ENCODE results near the gene CPNE5.

CPNE5 gene

GRCh38 chr6:36834576-36835341 is 4.5 kb downstream of the CPNE5 start:
- DNase-seq (ENCODE audit: low spot score) = no peak

GRCh38 chr6:36833182-36833789 is 6.0 kb downstream of the CPNE5 start:
- DNase-seq (ENCODE audit: low spot score) = no peak

DNA sequence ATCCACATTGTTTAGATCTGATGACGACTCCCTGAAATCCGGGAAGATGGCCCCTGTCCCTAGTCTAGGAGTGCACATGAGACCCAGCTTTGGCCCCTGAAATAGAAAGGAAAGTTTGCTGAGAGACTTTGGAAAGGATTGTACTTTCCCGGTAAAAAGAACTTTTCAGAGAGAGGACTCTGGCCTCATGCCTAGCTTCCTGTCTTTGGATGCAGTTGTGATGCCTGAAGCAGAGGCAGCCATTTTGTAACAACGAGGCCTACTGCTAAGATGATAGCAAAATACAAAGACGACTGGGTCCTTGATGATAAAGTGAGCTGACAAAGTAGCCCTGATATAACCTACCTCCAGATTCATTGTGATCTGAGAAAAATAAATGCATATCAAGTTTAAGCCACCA is 6.9 kb downstream of the CPNE5 start:
- DNase-seq (ENCODE audit: low spot score) = no peak

GRCh38 chr6:36830577-36830976 is 8.7 kb downstream of the CPNE5 start:
- no peak for DNase-seq (ENCODE audit: low spot score)

GRCh38 chr6:36829919-36830544 is 9.2 kb downstream of the CPNE5 start:
- DNase-seq (ENCODE audit: low spot score) = peak; percentile 61

DNA sequence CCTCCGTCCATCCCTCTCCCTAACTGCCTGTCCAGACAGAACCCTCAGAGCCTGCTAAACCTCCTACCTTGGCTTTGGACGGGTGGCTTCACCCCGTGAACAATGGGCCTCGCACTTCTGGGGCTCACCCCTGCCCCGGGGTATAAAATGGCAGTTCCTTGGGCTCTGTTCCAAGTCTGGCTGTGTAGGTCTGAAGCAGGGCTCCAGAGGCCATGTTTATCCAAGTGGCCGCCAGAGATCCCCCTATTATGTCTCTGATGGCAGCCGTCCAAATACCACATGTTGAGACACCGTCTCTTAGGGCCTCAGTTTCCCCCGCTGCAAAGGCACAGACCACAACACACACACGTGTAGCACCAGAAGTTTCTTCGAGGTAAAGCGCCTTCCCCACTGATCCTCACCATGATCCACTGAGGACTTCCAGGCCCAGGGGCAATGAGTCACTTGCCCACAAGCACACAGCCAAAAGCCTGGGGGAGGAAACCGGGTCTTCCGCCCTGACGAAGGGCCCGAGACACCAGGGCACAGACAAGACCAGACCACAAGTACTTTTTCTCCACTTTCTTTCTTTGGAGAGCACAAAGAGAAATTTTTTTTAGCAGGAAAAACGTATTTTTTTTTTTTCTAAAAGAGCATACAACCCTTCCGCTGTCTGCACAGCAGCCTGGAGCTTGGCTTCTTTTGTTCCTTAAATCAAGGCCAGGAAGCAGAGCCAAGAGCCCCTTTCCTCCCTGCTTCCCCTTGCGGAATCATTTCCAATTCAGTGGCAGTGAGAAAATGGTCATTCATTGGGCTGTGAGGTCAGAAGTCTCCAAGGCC is 11.8 kb downstream of the CPNE5 start:
- DNase-seq (ENCODE audit: low spot score) = no peak

DNA sequence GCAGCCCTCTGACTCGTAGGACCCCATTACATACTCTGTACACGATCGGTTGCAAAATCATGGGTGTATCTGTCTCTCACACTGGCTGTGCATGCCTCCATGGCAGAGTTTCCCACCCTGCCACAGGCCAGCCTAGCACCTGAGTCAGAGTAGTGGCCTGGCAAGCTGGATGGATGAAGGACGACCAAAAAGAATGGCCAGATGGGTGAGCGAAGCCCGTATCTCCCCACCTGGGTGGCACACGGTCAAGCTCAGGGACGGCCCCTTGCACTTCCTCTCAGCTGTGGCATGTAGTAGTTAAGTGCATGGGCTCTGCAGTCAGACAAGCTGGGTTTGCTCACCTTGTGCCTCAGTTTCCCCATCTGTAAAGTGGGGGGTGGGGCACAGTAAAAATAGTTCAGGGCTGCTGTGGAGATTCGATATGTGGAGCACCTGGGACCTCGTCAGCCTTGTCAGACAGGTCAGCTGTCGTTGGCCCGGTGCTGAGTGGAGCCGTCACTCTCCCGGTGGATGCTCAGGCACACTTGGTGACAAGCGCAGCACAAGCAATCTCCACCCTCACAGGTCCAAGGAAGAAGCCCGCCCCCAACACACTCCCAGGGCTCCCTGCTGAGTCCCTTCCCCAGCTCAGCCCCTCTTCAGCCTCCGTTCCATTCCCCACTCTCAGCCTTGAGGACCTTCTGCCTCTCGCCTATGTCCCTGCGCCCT is 12.6 kb downstream of the CPNE5 start:
- DNase-seq (ENCODE audit: low spot score) = no peak

GRCh38 chr6:36825994-36826393 is 13.2 kb downstream of the CPNE5 start:
- DNase-seq (ENCODE audit: low spot score) = no peak

DNA sequence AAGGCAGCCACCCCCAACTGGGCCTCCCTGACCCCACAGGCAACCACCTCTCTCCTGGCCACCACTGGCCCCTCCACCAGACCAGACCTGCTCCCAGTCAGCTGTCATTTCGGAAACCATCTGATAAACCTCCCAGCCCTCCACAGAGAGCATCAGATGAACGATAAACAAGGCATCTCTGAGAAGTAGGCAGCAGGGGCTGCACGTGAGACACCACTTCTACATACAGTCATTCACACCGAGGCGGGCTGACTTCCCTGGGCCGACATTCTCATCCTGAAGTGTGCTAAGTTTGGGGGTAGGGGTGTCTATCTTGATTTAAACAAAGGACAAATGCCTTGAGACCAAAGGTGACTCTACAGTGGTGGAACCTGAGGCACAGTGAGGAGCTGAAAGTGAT is 13.8 kb downstream of the CPNE5 start:
- DNase-seq (ENCODE audit: low spot score) = no peak

- no peak for DNase-seq (ENCODE audit: low spot score)
Measured at GRCh38 chr6:36824253-36824652, 15.0 kb downstream of the CPNE5 start.

GRCh38 chr6:36823421-36824096 is 15.7 kb downstream of the CPNE5 start:
- no peak for DNase-seq (ENCODE audit: low spot score)

DNA sequence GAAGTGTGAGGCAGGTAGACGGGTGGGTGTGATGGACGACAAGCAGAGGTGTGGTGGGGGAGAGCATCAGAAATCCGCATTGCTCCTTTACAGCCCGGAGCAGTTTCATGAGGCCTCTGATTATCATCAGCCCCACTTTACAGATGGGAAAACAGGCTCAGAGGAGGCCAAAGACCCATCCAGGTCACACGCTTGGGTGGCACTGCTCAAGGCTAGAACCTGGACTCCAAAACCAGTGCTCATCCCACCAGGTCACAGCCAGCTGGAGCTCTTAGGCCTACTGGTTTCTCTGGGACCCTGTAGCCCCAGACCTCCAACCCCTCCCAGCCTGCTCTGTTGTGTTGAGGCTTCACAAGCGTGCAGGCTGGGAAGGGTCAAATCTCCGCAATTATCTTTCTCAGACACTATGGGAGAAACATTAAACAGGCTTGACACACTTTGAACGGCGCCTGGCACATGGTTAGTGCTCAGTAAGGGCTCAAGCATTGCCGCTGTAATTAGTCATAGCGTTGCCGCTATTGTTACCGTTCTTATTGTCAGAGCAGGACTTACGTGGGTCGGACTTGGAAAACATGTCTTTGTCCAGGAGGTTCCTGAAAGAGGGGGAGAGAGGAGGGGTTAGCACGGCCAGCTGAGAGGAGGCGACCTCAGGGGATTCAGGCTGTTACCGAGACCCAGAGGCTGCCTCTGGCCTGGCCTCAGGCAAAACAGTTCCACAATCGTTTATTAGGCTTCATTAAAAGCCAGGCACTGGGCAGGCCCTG is 16.6 kb downstream of the CPNE5 start:
- no peak for DNase-seq (ENCODE audit: low spot score)

DNA sequence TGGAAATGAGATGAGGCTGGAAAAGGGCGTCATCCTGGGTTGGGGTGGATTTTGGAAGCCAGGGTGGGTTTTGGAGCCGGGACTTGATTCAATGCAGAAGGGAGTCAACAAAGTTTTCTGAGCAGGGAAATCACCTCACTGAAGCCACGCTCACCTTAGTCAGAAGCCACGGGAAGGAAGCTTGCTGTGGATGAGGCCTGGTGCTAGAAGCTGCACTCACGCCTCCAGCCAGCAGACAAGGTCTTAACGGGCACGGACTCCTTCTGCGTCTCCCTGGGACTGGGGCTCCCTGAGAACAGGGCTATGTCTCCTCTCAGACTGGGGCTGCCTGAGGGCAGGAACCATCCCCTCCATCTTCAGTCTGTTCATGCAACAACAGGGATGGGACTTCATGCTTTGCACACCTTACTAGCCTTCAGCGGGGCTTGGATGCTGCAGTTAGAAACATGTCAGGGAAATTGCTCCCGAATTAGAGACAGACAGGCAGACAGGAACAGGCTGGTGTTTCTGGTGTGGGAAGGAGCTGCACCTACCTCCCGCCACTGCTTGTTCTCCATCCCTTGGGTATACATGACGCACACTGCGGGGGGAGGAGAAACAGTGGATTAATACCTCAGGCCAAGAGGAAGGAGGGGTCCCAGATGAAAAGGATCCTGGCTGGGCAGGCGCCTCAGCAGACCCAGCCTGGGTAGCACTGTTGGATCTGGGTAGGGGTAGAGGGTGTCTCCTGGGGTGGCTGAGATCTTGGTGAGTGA is 17.5 kb downstream of the CPNE5 start:
- no peak for DNase-seq (ENCODE audit: low spot score)

- no peak for DNase-seq (ENCODE audit: low spot score)
Measured at GRCh38 chr6:36820700-36821580, 18.3 kb downstream of the CPNE5 start.

- no peak for DNase-seq (ENCODE audit: low spot score)
Measured at GRCh38 chr6:36818756-36819155, 20.5 kb downstream of the CPNE5 start.

DNA sequence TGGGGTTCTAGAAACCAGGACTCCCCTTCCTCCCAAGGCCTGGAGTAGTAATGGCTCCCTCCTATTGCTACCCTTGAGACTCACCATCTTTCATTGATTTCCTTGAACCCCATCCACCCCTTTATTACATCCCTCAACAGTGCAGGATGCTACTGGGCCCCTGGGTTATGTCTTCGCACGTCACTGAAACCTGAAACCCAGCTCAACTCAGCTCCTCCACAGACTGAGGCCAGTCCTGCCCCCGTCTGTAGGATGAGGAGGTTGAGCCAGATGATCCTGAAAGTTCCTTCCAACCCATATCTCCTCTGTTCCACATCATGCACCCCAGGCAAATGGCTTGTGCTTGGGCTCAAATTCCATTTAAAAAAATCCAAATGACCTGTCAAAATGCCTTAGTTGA is 21.4 kb downstream of the CPNE5 start:
- DNase-seq (ENCODE audit: low spot score) = no peak

DNA sequence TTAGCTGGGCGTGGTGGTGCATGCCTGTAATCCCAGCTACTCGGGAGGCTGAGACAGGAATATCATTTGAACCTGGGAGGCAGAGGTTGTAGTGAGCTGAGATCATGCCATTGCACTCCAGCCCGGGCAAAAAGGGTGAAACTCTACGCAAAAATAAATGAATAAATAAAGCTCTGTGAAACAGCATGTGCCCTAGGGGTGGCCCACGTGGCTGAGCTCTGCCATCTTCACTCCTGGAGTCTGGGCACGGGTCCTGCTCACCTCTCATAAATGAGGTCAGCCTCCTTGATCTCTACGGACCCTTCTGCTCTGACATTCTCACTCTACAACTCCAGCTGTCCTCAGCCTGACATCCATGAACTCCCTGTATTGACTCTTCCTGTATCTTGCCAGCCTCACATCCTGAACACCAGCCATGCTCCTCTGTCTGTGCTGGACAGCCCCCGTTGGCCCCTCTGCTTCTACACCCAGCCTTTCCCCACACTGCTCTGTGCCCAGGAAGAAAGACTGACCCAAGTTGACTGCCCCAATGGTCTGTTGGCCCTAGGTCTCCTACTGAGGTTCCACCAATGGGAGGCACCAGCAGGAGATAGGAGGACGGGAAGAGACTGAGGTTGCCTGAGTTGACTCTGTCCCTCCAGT is 21.9 kb downstream of the CPNE5 start:
- no peak for DNase-seq (ENCODE audit: low spot score)

Data from HuH-7.5 (cell line).